ENCODE results near the gene KCNQ5. TPM values are rescaled to one million over a fixed set of nuclear protein-coding genes. Genes with fewer than 3 reads are reported as not detected.
"Not testable (repeated sequence)": the region's sequence is repeated elsewhere in the genome, so short reads cannot be mapped to it uniquely, and the experiment has no call there.

KCNQ5 gene
- total RNA-seq, 1 donor from 2014 or later, result 3.9 TPM

DNA sequence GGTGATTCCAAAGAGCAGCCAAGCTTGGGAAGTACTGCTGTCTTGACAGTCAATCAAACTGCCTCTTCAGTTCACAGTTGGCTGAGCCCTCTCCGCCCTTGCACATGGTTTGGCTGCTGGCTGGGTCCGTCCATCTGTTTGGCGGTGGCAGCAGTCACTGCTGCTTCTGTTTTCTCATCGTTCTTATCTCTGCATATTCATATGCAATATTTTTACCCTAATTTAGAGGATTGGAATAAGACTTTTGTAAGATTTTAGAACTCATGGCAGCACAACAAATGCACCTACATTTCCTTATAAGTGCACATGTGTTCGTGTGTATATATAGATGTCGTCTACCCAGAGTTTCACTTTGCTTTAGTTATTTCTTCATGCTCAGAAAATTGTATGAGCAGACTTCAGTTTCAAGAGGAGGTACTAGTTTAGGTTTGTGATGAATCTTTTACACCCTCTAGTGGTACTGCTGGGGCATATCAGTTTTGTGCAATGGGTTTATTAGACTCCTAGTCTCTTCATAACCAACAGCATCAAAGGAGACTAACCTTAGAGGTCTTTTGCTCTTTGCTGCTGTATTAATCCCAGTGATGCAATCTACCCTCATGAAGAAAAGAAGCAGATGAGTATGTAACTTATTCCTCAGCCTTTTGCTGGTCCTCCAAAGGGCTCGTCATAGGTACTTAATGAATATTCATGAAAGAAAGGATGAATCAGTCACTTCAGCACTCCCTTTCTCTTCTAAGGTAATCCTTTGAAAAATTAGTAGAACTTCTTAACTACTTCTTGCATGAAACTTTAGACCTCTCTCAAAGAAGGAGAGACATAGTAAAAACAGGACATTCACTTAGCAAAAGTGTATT is 559.1 kb downstream of the KCNQ5 start:
- no peaks in the 10 kb centered on the region for H3K27me3 ChIP-seq
- no peaks in the 10 kb centered on the region for H3K36me3 ChIP-seq
- H3K27ac ChIP-seq, result no peak overlapping the region
- H3K4me1 ChIP-seq, result no peaks in the 10 kb centered on the region
- no peak for DNase-seq (ENCODE audit: extremely low spot score in 2 of 2)
- H3K4me3 ChIP-seq, result peak overlapping the region; percentile 1 to 27
- TF ChIP-seq, protein P1, sequence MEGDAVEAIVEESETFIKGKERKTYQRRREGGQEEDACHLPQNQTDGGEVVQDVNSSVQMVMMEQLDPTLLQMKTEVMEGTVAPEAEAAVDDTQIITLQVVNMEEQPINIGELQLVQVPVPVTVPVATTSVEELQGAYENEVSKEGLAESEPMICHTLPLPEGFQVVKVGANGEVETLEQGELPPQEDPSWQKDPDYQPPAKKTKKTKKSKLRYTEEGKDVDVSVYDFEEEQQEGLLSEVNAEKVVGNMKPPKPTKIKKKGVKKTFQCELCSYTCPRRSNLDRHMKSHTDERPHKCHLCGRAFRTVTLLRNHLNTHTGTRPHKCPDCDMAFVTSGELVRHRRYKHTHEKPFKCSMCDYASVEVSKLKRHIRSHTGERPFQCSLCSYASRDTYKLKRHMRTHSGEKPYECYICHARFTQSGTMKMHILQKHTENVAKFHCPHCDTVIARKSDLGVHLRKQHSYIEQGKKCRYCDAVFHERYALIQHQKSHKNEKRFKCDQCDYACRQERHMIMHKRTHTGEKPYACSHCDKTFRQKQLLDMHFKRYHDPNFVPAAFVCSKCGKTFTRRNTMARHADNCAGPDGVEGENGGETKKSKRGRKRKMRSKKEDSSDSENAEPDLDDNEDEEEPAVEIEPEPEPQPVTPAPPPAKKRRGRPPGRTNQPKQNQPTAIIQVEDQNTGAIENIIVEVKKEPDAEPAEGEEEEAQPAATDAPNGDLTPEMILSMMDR (IDR thresholded peaks at IDR 0.05), result peak in 2 of 3 experiments; percentile 33 to 58
- no peak for TF ChIP-seq POLR2A (IDR thresholded peaks at IDR 0.05)
- intact Hi-C loops (cut with DNase I), result loop anchor here (10.0 kb wide), 1 partner anchor 766 kb away; no protein-coding TSS in a partner anchor
- no peaks in the 10 kb centered on the region for H3K9me3 ChIP-seq

DNA sequence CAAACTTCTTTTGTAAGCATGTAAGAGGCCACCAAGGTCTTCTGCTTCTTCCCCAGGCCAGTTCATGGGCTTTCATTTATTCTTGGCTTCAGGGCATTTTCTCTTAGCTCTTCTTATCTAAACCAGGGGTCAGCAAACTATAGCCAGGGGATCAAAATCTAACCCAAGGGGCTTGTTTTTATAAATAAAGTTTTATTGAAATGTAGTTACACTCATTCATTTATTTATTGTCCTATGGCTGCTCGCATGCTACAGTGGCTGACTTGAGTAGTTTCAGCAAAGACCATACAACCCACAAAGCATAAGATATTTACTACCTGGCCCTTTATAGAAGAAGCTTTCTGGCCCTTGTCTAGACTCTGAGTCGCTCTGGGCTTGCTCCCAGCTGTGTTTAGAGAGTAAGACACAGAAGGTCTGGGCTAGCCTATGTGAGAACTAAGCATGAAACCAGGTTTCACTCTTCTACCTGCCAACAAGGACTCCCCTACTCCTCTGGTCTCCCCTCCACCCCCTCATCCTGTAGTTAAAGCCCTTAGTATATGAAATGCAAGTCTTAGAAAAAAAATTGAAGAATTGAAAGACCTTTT is 560.2 kb downstream of the KCNQ5 start:
- no peaks in the 10 kb centered on the region for H3K27me3 ChIP-seq
- no peak for DNase-seq (ENCODE audit: extremely low spot score in 2 of 2)
- H3K27ac ChIP-seq, result no peak overlapping the region
- no peaks in the 10 kb centered on the region for H3K36me3 ChIP-seq
- intact Hi-C loops (cut with DNase I), result loop anchor here (10.0 kb wide), 1 partner anchor 767 kb away; no protein-coding TSS in a partner anchor
- no peaks in the 10 kb centered on the region for H3K9me3 ChIP-seq
- no peaks in the 10 kb centered on the region for H3K4me1 ChIP-seq
- H3K4me3 ChIP-seq, result no peak overlapping the region
- no peak for TF ChIP-seq POLR2AphosphoS5 (IDR thresholded peaks at IDR 0.05; ENCODE audit: insufficient read depth in 1 of 2, low read depth in 1 of 2)
- no peak for TF ChIP-seq POLR2A (IDR thresholded peaks at IDR 0.05)
- TF ChIP-seq, protein P1 (IDR thresholded peaks at IDR 0.05), result no peak

DNA sequence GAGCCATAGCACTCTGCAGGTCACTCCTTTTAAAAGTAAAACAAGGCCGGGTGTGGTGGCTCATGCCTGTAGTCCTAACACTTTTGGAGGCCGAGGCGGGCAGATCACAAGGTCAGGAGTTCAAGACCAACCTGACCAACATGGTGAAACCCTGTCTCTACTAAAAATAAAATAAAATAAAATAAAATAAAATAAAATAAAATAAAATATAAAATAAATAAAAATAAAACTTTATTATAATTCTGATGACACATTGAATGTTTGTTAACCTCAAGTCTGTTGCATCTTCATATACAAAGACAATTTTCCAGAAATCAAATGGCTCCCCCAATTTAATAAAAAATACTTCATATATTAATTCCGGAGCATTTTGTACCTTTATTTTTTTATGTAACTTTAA is 571.4 kb downstream of the KCNQ5 start:
- H3K4me1 ChIP-seq; intact Hi-C loops (cut with DNase I); H3K27ac ChIP-seq; H3K4me3 ChIP-seq; H3K9me3 ChIP-seq; H3K27me3 ChIP-seq; H3K36me3 ChIP-seq; DNase-seq (ENCODE audit: extremely low spot score in 2 of 2): not testable (repeated sequence)

DNA sequence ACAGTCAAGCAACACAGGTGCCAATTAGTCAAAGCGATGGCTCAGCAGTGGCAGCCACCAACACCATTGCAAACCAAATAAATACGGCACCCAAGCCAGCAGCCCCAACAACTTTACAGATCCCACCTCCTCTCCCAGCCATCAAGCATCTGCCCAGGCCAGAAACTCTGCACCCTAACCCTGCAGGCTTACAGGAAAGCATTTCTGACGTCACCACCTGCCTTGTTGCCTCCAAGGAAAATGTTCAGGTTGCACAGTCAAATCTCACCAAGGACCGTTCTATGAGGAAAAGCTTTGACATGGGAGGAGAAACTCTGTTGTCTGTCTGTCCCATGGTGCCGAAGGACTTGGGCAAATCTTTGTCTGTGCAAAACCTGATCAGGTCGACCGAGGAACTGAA is 572.9 kb downstream of the KCNQ5 start:
- no peak overlapping the region for H3K27ac ChIP-seq

DNA sequence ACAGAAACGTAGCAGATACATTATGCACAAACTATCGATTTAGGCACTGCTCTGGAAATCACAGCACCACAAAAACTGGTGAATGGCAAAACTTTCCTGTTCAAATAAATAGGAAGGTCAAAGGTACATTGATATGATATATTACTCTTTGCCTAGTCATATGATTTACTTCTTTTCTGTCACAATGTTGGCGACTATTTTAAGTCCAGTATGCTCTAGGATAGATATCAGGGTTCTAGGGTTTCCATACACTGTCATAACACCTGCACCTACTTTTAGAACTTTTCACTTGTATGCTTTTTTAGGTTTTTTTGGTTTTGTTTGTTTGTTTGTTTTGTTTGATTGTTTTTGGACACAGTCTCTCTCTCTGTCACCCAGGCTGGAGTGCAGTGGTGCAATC is 578.4 kb downstream of the KCNQ5 start:
- H3K27ac ChIP-seq, result no peak overlapping the region
- intact Hi-C loops (cut with DNase I), result no loop called here
- H3K4me3 ChIP-seq, result no peak overlapping the region
- H3K27me3 ChIP-seq, result no peaks in the 10 kb centered on the region
- DNase-seq (ENCODE audit: extremely low spot score in 2 of 2), result no peak
- no peaks in the 10 kb centered on the region for H3K4me1 ChIP-seq
- TF ChIP-seq POLR2AphosphoS5 (IDR thresholded peaks at IDR 0.05; ENCODE audit: insufficient read depth in 1 of 2, low read depth in 1 of 2) (no peak), POLR2A (IDR thresholded peaks at IDR 0.05) (no peak)
- TF ChIP-seq, protein P1 (IDR thresholded peaks at IDR 0.05), result no peak
- no peaks in the 10 kb centered on the region for H3K36me3 ChIP-seq
- no peaks in the 10 kb centered on the region for H3K9me3 ChIP-seq

More for the DNA sequence above, 572.9 kb downstream of the KCNQ5 start:
- no peaks in the 10 kb centered on the region for H3K36me3 ChIP-seq
- intact Hi-C loops (cut with DNase I), result no loop called here
- H3K9me3 ChIP-seq, result no peaks in the 10 kb centered on the region
- H3K4me1 ChIP-seq, result no peaks in the 10 kb centered on the region
- TF ChIP-seq POLR2AphosphoS5 (IDR thresholded peaks at IDR 0.05; ENCODE audit: insufficient read depth in 1 of 2, low read depth in 1 of 2), result no peak
- TF ChIP-seq, protein P1 (IDR thresholded peaks at IDR 0.05), result no peak
- TF ChIP-seq POLR2A (IDR thresholded peaks at IDR 0.05), result no peak
- no peak for DNase-seq (ENCODE audit: extremely low spot score in 2 of 2)
- no peak overlapping the region for H3K4me3 ChIP-seq
- H3K27me3 ChIP-seq, result no peaks in the 10 kb centered on the region

Data from vagina (tissue), 2 donors.